Activated CD4-positive, alpha-beta T cell treated with anti-CD3 and anti-CD28 coated beads, Interleukin-2, amount 50 U/mL, for 4 hours (primary cell): Measurements from ENCODE around the gene HEATR1.
"Not testable (repeated sequence)": the region's sequence is repeated elsewhere in the genome, so short reads cannot be mapped to it uniquely, and the experiment has no call there.

Source experiments
- DNase-seq, 2 experiments: peaks; one replicate each; pipeline ENCODE4 v3.0.0-alpha.2; 2020

Gene HEATR1

DNA sequence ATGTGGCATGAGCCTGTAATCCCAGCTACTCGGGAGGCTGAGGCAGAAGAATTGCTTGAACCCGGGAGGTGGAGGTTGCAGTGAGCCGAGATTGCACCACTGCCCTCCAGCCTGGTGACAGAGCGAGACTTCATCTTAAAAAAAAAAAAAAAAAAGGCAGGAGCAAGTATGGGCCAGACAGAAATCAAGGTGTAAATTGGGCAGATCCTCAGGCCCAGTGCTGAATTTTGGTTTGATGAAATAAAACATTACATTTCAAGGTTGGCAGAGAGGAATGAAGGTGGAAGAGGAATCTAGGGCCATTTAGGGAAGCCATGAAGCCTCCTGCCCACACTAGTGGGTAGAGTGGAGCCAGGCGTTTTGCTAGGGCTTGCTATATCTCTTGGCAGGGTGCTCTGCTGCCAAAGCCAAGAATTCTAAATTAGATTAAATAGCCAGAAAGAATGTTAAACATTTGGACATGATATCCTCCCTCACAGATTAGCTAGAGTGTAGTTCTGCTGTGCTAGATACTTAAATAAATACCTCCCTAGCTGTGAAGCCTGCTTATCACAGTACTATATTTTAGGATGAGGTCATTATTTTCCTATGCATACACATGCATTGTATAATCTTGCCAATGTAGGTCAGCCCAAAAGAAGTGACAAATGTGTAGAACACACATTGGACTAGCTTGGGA lies 97.2 kb downstream of the HEATR1 start:
- no peak for DNase-seq

DNA sequence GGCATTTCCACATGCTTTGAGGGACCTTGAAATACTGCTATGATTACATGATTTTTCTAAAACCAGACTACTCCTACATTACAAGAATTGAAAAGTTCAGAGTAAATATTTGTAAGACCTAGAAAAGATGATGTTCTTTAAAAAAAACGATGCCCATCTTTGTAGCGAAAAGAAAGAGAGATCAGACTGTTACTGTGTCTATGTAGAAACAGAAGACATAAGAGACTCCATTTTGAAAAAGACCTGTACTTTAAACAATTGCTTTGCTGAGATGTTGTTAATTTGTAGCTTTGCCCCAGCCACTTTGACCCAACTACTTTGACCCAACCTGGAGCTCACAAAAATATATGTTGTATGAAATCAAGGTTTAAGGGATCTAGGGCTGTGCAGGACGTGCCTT lies 100.0 kb downstream of the HEATR1 start:
- DNase-seq = not testable (repeated sequence)

DNA sequence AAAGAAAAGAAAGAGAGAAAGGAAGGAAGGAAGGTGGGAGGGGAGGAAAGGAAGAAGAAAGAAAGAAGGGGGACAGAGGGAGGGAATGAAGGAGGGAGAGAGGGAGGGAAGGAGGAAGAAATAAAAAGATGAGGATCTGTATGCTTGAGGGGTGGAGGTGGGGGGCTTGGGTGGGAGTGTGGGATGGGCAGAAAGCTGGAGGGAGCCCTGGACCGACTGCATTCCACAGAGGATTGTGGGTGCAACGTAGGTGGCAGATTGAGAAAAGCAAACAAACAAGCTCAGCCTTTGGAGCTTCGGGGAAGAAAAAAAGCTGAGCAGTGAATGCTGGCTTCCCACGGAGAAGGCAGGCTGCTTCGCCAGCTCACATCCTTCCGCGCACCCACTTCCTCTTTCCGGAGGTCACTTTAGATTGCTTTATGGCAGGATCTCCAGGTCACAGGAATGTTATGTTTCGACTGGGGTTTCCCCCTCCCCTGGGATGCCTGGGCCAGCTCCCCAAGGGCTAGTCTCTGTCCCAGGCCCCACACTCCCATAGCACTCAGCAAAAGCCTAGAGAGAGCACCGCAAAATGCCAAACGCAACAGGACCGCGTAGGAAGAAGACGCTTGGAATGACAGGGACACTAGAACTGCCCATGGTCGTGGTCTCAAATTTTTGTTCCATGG lies 101.2 kb downstream of the HEATR1 start:
- no peak for DNase-seq

DNA sequence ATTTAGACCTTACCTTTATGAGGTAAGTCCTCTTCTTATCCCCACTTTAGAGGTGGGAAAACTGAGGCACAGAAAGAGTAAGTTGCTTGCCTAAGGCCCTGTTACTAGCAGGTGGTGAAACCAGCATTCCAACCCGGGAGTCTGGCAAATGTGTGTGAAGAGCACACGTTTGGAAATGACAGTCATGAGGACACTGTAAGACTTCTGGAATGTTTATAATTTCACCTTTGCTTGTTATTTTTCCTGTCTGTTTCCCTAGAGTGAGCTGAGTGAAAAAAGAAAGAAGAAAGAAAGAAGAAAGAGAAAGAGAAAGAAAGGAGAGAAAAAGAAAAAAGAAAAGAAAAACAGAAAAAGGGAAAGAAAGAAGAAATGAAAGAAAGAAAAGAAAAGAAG lies 101.7 kb downstream of the HEATR1 start:
- no peak for DNase-seq

DNA sequence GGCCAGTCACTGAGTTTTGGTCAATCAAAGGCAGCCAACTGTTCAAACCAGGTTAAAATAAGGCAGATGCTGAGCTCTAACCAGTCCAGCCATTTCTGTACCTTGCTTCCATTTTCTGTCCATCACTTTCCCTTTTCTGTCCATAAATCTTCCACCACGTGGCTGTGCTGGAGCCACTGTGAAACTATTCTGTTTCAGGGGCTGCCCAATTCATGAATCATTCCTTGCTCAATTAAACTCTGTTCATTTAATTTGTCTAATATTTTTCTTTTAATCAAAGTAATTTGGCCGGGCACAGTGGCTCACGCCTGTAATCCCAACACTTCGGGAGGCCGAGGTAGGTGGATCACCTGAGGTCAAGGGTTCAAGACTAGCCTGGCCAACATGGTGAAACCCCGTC lies 103.2 kb downstream of the HEATR1 start:
- DNase-seq = no peak
